HEK293T (cell line): ENCODE measurements around the gene NME7.

Source experiments
- CTCF ChIA-PET: fragments of 350-600 bp; formaldehyde crosslinking; extraction: SDS; loops from one replicate; lab custom pipeline; 2021; ENCODE audit warnings: antibody characterized with exemption, inconsistent platforms; lab: Yijun Ruan, JAX
- POLR2A ChIA-PET: fragments of 350-600 bp; formaldehyde crosslinking; extraction: SDS; loops from one replicate; lab custom pipeline; 2020; ENCODE audit warnings: antibody characterized with exemption, inconsistent platforms; lab: Yijun Ruan, JAX
- DNase-seq: peaks from one replicate; pipeline ENCODE4 v3.0.0; 2012; ENCODE audit warnings: mixed read lengths; ENCODE audit errors: extremely low spot score
- ARNT ChIP-seq: fragments of 450-650 bp; IDR thresholded peaks from 2 replicates; pipeline ENCODE4 v1.6.1; 2017; ENCODE audit warnings: mild to moderate bottlenecking
- BHLHE40 ChIP-seq: fragments of 450-650 bp; IDR thresholded peaks from 2 replicates; pipeline ENCODE4 v1.6.1; 2016; ENCODE audit warnings: mild to moderate bottlenecking, moderate library complexity, borderline replicate concordance
- CTBP1 ChIP-seq: fragments of 450-650 bp; IDR thresholded peaks from 2 replicates; pipeline ENCODE4 v1.6.1; 2016; ENCODE audit warnings: borderline replicate concordance
- ELF4 ChIP-seq: fragments of 450-650 bp; IDR thresholded peaks from 2 replicates; pipeline ENCODE4 v1.6.1; 2017; ENCODE audit warnings: antibody characterized with exemption
- FOXA1 ChIP-seq: fragments of 450-650 bp; IDR thresholded peaks from 2 replicates; pipeline ENCODE4 v1.6.1; 2016; ENCODE audit warnings: mild to moderate bottlenecking
- FOXK2 ChIP-seq: fragments of 450-650 bp; IDR thresholded peaks from 2 replicates; pipeline ENCODE4 v1.6.1; 2016; ENCODE audit warnings: mild to moderate bottlenecking
- FOXM1 ChIP-seq: fragments of 450-650 bp; IDR thresholded peaks from 2 replicates; pipeline ENCODE4 v1.6.1; 2017; ENCODE audit warnings: mild to moderate bottlenecking, borderline replicate concordance
- HDGF ChIP-seq: fragments of 450-650 bp; IDR thresholded peaks from 2 replicates; pipeline ENCODE4 v1.6.1; 2017; ENCODE audit warnings: antibody characterized with exemption, borderline replicate concordance
- L3MBTL2 ChIP-seq: fragments of 450-650 bp; conservative IDR thresholded peaks from 2 replicates; pipeline ENCODE4 v1.6.1; 2016; ENCODE audit warnings: mild to moderate bottlenecking
- LEF1 ChIP-seq: fragments of 450-650 bp; IDR thresholded peaks from 2 replicates; pipeline ENCODE4 v1.6.1; 2017; ENCODE audit warnings: mild to moderate bottlenecking, borderline replicate concordance
- NFRKB ChIP-seq: fragments of 450-650 bp; IDR thresholded peaks from 2 replicates; pipeline ENCODE4 v1.6.1; 2016; ENCODE audit warnings: mild to moderate bottlenecking, moderate library complexity
- SP1 ChIP-seq: fragments of 450-650 bp; IDR thresholded peaks from 2 replicates; pipeline ENCODE4 v1.6.1; 2017
- SUZ12 ChIP-seq: fragments of 450-650 bp; IDR thresholded peaks from 2 replicates; pipeline ENCODE4 v1.6.1; 2016; ENCODE audit warnings: mild to moderate bottlenecking
- TARDBP ChIP-seq: fragments of 450-650 bp; IDR thresholded peaks from 2 replicates; pipeline ENCODE4 v1.6.1; 2016
- ZNF384 ChIP-seq: fragments of 450-650 bp; IDR thresholded peaks from 2 replicates; pipeline ENCODE4 v1.6.1; 2016
- TF ChIP-seq, protein P1 (sequence below): fragments of 450-650 bp; IDR thresholded peaks from 2 replicates; pipeline ENCODE4 v1.6.1; 2016

Gene NME7

DNA sequence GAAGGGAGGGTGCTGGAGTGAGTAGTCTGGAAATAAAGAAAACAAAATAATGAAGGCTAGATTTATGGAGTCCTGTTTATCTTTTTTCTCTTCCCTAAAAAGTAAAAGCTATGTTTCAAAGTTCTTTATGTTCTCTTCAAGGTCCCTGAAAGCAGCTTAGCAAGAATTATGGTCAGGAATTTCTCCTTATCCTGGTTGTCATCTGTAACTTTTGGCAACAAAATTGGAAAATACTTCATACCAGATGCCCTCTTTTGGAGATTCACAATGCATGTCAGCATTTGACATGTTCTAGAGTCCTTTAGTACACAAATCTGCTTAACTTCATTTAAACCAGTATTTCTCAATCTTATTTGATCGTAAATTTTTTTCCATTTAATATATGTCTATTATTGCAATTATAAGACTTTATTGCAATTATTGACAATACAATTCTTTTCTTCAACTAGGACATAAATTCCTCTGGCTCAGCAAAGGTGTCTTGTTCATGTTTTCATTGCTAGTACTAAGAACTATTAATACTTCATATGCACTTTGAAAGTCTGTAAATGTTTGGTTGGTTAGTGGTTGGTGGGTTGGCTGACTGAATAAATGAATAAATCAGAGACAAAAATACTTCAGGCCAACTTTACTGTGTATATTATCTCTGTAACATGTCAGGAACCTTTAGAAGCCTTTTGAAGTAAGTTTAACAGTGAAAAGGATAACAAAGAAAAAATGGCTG lies 159.6 kb downstream of the NME7 start:
- DNase-seq, result no peak
- ChIA-PET POLR2A (no interaction called here), CTCF (no interaction called here)
- TF ChIP-seq FOXM1 (no peak), HDGF (no peak), FOXK2 (no peak), NFRKB (no peak), BHLHE40 (no peak), ELF4 (no peak), TARDBP (no peak), CTBP1 (no peak), SUZ12 (no peak), ZNF384 (no peak), LEF1 (no peak), L3MBTL2 (no peak), SP1 (no peak), FOXA1 (no peak), ARNT (no peak)
- TF ChIP-seq, protein P1, sequence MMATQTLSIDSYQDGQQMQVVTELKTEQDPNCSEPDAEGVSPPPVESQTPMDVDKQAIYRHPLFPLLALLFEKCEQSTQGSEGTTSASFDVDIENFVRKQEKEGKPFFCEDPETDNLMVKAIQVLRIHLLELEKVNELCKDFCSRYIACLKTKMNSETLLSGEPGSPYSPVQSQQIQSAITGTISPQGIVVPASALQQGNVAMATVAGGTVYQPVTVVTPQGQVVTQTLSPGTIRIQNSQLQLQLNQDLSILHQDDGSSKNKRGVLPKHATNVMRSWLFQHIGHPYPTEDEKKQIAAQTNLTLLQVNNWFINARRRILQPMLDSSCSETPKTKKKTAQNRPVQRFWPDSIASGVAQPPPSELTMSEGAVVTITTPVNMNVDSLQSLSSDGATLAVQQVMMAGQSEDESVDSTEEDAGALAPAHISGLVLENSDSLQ, result no peak

GRCh38 chr1:169204157-169204556 lies 163.4 kb downstream of the NME7 start:
- TF ChIP-seq ARNT (no peak), TARDBP (no peak), NFRKB (no peak), BHLHE40 (no peak), ELF4 (no peak), FOXA1 (no peak), HDGF (no peak), LEF1 (no peak), FOXK2 (no peak)
- POLR2A ChIA-PET, result no interaction called here
- CTCF ChIA-PET, result no interaction called here
- no peak for DNase-seq

DNA sequence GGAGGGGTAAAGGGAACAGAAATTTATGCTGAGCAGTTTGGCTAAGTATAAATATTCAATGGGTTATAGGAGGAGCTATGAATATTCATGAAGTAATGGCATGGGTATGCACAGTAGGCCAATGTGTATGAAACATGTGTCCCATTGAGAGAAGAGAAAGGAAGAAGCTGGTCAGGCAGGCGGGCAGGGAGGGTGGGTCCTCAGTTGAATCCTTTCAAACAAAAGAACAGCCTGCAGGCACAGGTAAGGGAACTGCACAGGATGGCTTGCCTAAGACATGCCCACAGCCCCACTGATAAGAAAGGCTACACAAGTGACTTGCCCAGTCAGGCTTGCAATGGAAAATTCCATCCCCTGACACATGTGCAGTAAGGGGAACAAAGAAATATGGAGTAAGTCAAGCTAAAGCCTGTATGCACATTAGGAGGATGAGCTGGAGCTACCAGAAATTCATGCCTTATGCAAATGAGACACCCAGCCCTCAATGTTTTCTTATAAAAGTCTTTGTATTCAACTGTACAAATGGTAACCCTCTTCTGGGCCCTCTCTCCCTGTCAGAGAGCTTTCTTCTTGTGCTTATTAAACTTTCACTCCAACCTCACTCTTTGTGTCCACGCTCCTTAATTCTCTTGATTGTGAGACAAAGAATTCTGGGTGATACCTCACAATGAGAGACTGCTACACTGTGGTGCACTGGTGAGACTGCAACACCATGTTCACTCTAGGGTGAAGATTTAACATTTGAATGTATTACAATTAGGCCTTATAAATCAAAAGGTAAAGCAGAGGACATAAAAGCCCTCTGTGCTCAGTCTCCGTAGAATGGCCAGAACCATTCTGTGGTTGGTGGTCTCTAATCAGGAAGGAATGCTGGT lies 164.6 kb downstream of the NME7 start:
- DNase-seq, result no peak
- TF ChIP-seq CTBP1 (no peak), TARDBP (no peak)
- ChIA-PET POLR2A (no interaction called here), CTCF (interaction anchor here (0.6 kb wide), 1 partner anchor 867 kb away, joined by 3 read pairs; no protein-coding TSS in a partner anchor)

- CTCF ChIA-PET, result no interaction called here
- TF ChIP-seq FOXA1 (no peak), SP1 (no peak), HDGF (no peak), FOXM1 (no peak), NFRKB (no peak), CTBP1 (no peak), BHLHE40 (no peak), LEF1 (no peak), ELF4 (no peak), ZNF384 (no peak), TARDBP (no peak)
- TF ChIP-seq, protein P1, result no peak
- POLR2A ChIA-PET, result no interaction called here
- DNase-seq, result no peak
Measured at GRCh38 chr1:169201084-169201619, 166.4 kb downstream of the NME7 start.

- DNase-seq, result no peak
- ChIA-PET CTCF (interaction anchor here (0.6 kb wide), 1 partner anchor 1340 kb away, joined by 3 read pairs; no protein-coding TSS in a partner anchor), POLR2A (no interaction called here)
- no peak for TF ChIP-seq LEF1
- TF ChIP-seq FOXA1, result no peak
- TF ChIP-seq HDGF, result no peak
- TF ChIP-seq ARNT, result no peak
Measured at GRCh38 chr1:169200319-169200718, 167.3 kb downstream of the NME7 start.

- ChIA-PET POLR2A (no interaction called here), CTCF (no interaction called here)
- no peak for TF ChIP-seq ELF4
- no peak for TF ChIP-seq L3MBTL2
- no peak for TF ChIP-seq NFRKB
- TF ChIP-seq CTBP1, result no peak
- no peak for TF ChIP-seq ZNF384
- no peak for DNase-seq
Measured at GRCh38 chr1:169196581-169196980, 171.0 kb downstream of the NME7 start.

- no peak for DNase-seq
- CTCF ChIA-PET, result no interaction called here
- TF ChIP-seq FOXM1 (no peak), ARNT (no peak), SUZ12 (no peak), ELF4 (no peak), LEF1 (no peak), CTBP1 (no peak)
- POLR2A ChIA-PET, result no interaction called here
Measured at GRCh38 chr1:169196161-169196560, 171.4 kb downstream of the NME7 start.
